CD4-positive, alpha-beta T cell treated with Interleukin-1 beta for 1 hour (primary cell): ENCODE measurements around the gene CADM1.
"Not testable (repeated sequence)": the region's sequence is repeated elsewhere in the genome, so short reads cannot be mapped to it uniquely, and the experiment has no call there.

Experiments
- DNase-seq, 2 donors: peaks; one replicate each; pipeline ENCODE4 v3.0.0-alpha.2; 2020 to 2022

Gene CADM1

DNA sequence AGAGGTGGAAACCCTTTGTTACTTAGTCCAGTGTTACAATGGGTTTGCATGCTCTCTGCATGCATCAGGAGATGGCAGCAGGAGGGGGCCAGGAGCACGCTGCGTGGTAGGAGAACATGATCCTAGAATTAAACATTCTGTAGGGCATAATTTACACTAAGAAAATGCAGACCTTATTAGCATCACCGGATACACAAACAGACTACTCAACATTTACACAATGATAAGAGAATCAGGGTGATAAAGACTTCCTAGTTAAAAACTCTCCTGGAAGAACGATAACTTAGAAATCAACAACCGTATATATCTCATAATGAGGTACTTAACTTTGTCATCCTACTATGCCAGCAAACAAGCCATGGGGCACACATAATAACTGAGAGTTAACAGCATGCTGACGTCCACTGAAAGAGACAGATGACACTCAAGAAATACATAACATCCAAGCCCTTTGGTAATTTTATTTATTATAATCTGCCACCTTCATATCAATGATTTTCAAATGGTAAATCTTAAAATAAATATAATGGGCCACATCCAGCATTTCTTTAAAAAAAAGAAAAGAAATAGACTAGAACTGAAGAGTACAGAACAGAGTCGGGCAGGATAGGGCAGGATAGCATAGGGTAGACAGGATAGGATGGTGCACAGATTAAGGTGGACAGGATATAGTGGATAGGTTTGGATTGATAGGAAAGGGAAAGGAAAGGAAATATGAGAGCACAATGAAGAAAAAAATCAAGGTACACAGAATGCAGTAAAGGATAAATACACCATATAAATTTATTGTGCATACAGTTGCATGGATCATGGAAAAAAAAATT, 27.5 kb downstream of the CADM1 start:
- DNase-seq = no peak

DNA sequence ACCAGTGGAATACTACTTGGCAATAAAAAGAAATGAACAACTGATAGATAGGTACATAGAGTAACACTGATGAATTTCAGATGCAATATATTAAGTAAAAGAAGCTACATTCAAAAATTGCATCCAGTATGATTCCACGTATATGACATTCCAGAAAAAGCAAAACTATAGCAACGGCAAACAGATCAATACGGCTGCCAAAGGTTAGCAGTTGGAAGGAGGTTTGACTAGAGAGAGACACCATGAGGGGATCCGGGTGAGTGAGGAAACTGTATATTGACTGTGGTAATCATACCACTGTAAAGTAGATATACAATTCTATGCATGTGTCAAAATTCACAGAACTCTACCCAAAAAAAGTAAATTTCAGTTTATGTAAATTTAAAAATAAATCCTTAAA, 28.7 kb downstream of the CADM1 start:
- DNase-seq = no peak

DNA sequence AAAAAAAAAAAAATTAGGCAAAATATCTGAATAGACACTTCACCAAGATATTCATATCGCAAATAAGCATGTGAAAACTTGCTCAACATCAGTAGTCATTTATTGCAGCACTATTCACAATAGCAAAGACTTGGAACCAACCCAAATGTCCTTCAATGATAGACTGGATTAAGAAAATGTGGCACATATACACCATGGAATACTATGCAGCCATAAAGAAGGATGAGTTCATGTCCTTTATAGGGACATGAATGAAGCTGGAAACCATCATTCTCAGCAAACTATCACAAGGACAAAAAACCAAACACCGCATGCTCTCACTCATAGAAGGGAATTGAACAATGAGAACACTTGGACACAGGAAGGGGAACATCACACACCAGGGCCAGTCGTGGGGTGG, 29.9 kb downstream of the CADM1 start:
- not testable (repeated sequence) for DNase-seq

DNA sequence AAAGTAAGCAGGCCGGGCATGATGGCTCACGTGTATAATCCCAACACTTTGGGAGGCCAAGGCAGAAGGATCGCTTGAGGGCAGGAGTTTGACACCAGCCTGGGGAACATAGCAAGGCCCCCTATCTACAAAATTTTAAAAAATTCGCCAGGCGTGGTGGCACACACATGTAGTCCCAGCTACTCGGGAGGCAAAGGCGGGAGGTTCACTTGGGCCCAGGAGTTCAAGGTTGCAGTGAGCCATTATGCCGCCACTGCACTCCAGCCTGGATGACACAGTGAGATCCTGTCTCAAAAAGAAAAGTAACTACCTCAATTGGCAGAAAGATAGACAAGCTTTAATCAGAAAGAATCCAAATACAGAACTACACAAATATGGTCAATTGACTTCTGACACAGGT, 31.0 kb downstream of the CADM1 start:
- no peak for DNase-seq

DNA sequence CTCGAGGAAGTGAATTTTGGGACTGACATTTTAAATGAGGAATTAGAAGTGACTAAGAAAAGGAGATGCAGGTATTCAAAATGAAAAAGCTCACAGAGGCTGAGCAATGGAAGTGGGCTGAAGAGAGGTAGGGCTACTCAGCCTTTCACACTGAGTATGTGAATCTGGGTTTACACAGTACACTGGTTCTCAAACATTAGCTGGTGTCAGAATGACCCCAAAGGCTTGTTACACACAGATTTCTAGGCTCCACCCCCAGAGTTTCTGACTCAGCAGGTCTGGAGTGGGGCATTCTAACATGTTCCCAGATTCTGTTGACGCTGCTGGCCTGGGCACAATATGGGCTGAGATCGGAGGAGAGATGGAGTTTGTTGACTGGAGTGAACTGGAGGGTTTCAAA, 32.8 kb downstream of the CADM1 start:
- no peak for DNase-seq

DNA sequence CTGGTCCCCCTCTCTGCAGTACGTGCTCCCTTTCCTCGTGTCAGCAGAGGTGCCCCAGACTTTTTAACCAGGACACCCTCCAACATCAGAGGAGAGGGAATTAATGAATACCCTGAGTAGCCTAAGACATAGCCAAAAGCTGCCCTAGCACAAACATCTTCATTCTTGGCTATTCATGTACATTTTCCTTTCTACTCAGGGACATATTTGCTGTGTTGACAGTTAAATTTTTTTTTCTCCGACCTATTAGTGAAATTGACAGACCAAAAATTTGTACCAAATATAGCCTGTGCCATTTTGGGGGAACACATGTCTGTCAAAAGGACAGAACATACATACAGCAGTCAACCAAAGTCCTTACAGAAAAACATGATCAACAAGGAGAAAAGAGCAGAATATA, 33.3 kb downstream of the CADM1 start:
- no peak for DNase-seq

DNA sequence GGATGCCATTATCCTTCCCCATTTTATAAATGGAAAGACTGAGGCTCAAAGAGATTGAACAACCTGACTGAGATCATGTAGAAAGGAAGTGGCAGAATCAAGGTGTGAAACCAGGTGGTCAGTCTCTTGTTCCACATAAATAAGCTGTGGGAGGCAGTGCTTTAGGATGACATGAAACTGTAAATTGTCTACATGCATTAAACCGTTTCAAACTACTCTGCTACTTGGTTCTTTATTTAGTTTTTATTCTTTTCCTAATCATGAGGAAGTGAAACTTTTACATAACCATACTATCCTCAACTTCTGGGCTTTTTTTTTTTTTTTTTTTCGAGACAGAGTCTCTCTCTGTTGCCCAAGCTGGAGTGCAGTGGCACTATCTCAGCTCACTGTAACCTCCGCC, 34.9 kb downstream of the CADM1 start:
- DNase-seq = no peak

DNA sequence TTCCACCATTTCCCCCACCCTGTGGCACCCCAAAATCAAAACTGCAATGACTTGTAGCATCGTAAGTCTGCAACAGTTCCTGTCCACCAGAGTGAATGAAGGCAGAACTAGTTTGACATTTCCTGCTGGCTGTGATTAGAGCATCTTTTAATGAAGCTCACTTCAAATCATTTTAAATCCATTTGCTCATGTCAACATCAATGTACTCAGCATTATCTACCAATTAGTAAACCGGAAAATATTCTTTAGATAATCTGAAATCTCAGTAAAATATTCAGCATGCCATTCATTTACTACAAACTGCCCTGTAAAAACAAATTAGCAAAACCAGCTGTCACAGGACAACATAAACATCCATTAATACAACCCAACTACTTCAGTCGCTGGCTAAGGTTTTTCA, 38.1 kb downstream of the CADM1 start:
- no peak for DNase-seq

DNA sequence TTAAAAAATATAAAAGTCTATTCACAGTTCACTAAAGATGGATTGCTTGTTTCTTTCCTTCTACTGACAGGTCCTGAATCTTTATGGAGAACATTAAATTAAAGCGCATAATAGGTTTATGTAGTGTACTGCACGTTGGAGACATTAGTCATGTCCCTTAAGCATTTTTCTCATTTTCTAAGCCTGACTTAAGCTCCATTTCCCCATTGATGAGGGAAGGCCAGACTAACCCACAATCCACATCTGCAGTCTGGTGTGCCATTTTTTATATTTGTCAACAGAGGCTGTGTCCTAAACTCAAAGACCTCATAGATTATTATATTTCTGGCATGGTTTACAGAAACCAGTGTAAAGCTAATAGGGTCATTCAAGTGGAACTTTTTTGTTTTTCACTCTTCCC, 39.9 kb downstream of the CADM1 start:
- no peak for DNase-seq

DNA sequence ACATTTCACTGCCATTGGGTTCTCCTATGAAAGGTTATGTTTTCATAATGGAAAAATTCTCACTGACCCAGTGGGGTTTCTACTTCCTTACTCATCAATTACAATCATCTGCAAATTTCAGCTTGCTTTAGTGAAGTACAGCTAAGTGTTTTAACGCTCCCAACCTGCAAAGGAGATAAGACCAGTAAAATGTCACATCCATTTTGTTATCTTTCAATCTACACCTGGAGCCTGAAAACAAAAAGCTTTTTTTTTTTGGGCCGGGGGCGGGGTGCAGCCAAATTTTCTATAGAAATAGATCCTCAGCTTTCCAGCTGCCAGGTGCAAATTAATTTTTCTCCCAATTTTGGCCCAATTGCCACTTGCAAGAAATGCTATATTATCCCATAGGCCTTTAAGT, 40.6 kb downstream of the CADM1 start:
- DNase-seq = no peak

DNA sequence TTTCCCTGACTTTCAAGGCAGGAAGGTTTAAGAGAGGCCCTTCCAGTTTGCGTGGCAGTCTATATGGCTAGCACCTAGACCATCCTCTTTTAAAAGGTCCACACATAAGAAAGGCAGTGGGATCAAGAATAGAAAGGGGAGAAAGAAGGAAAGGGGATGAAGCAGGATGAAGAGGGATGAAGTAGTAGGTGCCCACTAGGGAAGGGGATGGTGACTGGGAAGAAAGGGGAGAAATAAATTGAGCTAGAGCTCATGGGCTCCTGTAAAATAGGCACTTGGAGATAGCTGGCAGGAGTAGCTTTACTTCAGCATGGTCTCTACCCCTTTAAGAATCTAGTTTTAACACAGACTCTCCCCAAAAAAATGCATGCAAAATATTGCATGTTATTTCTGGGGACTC, 41.5 kb downstream of the CADM1 start:
- no peak for DNase-seq

DNA sequence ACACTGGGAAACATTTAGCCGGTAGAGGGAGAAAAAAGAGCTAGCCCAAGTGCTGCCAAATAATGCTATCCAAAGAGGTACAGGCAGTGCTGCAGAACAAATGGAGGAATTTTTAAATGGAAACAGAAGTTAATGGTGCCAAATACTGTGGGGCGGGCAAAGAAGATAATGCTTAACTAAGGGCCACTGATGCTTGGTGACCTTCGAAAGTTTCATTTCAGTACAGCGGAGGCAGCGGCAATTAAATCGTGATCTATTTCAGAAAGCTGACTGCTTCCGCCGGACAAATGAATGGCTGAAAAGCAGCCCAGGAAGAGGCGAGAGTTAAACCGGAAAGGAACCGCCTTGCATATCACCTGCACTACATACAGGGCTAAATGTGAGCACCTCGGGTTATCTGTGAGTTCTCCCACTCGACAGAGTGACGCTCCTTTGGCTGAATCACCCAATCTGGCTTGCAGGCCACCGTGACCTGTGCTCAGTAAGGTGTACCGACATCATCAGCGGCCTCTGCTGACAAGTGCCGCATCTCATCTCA, 42.1 kb downstream of the CADM1 start:
- no peak for DNase-seq

DNA sequence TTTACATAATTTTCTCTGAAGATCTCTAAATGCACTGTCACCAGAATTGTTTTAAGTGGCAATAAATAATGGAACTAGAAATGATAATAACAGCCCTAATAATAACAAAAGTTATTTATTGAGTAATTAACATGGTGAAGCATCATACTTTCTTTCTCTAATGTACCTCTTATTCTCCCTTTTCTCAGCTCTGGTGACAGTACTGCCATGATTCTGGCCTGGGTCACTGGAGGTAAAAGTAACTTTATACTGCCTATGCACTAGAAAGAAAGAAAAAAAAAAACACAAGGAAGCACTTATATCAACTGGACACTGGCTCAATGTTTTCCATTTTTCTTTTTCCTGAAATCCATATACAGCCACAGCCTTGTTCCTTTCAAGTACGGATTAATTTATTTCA, 43.7 kb downstream of the CADM1 start:
- DNase-seq = no peak

DNA sequence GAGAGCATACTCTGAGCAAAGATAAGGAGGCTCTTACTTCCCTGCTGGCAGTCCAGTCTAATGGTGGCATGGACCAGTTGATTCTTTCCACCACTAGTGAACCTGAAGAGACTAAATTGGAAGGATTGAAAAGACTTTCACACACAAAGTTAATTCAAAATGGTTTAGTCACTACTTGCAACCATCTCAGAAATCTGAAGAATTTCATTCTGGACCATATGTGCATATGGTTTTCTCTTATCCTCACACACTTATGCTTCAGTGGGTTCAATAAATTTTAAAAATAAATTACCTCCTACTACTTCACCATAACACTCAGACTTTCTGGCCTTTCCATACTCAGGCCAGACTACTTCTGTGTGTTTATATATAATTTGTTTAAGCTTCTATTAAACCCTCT, 44.7 kb downstream of the CADM1 start:
- no peak for DNase-seq

DNA sequence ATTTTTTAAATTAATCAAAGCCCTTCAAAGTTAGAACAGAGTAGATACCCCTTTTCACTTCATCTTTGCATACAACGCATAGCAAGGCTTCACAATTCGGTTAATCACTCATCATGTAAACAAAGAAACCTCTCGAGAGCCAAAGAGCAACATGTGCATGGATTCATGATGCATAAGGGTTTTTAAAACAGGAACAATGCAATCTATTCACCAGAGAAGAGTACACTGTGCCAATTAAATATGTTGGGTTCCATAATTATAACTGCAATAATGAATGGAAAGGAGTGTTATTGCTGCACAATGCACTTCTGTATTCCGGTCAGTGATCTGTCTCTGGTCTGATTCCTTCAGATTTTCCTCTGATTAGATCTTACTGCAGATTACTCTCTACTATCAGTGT, 45.3 kb downstream of the CADM1 start:
- DNase-seq = no peak

DNA sequence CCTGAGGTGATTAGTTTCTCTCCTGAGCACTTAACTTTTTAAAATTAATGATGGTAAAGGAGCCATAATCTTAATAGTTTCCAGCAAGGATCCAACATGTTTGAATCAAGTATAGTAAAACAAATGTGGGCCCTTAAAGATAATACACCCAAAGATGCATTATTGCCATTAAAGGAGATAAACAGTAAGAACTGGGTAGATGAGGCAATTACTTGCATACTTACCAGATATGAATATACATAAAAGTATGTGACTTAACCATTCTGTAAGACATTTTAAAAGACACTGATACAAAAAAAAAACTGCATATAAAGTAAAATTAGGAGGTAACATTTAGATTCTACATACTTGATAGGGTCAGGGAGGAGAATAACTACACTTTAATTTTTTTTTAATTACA, 48.2 kb downstream of the CADM1 start:
- no peak for DNase-seq

DNA sequence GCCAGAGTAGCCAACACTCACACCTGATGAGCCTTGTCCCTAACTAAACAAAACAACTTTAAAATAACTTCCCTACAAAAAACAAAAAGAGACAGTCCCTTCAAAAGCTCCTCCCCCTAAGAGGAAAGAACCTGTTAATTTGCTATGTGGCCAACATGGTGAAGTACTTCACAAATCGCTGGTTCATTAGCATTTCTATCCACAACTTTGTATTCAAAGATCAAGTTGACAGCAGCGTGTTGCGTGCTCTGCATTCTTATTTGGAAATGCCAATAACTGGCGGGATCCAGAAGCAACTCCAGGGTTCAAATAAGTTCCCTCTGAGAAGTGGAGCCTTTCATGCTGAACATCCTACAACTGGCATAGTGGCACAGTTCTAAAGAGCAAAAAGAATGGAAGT, 48.6 kb downstream of the CADM1 start:
- no peak for DNase-seq

DNA sequence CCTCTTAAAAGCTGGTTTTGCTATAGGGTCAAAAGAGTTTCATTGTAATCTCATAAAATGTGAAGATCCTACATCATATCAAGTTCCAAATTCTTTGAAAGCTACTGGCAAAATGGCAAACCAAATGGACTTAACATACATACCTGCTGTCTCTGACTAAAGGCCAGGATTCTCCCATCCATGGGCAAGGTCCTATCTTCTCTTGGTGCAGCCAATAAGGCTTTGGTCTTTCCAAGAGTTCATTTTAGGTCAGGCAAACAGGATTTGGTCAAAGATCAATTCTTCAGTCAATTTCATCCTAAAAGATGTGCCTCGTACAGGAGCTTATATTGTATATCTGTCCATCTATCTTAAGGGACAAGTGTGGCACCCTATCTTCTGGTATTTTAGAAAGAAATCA, 49.7 kb downstream of the CADM1 start:
- no peak for DNase-seq

DNA sequence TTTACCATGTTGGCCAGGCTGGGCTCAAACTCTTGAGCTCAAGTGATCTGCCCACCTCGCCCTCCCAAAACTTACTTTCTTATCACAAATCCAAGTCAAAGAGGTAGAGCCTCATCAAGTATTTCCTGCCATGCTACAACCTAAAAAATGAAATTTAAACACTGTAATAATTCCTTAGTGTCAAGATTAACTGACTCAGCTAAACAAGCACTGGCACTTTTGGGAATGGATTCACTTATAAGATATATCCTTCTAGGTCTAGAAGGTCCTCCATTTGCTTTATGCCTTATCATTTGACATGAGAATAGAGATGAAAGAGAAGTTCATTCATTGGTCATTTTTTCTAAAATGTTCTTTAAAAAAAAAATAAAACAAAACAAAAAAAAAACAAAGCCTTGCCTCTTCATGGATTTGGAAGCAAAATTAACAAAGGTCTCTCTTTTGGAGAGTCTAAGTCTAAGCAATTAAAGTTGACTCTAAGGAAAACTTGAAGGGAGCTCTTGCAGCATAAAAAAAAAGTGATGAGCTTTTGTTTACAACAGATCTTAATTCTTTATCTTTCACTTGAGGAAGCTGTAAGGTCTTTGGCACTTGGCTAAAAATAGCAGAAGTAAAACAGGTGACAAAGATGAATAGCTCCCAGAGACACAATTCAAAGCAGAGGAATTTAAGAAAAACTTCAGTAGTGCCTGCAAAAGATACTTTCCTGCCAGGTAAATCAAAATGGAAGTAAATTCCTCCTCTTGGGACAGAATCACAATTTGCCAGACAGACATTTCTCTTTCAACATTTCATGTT, 50.3 kb downstream of the CADM1 start:
- DNase-seq = no peak

DNA sequence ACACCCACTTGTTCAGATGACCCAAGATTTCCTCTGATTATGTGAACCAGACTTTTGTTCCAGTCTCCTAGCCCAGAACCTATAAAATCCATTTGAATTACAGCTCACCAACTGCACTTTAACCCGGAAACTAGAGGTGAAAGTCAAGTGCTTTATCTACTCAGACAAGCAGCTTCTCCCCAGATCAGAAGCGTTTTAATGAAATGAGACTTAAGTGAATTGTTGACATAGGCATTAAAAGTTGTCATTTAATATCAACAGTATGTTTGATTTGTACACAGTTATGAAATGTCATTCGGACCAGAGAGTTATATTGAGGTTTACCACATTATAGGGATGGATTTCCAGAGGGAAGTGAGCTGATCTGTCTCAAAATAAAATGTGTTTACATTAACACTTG, 52.0 kb downstream of the CADM1 start:
- no peak for DNase-seq

DNA sequence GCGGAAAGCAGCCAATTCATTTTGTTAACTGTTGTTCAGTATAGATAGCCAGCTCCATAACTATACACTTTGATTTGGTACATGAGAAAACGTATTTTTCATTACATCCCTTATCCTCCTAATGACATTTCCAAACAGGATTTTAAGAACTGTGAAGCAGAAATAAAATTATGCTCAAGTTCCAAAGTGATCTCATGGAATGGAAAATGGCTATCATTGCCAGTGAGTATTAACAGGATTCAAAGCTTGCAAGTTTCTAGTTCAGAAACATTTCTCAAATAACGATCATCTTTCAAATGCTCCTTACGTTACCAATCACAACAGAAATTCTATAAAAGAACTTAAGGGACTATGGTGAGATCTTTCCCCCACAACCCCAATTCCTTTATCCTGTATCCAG, 53.7 kb downstream of the CADM1 start:
- no peak for DNase-seq

DNA sequence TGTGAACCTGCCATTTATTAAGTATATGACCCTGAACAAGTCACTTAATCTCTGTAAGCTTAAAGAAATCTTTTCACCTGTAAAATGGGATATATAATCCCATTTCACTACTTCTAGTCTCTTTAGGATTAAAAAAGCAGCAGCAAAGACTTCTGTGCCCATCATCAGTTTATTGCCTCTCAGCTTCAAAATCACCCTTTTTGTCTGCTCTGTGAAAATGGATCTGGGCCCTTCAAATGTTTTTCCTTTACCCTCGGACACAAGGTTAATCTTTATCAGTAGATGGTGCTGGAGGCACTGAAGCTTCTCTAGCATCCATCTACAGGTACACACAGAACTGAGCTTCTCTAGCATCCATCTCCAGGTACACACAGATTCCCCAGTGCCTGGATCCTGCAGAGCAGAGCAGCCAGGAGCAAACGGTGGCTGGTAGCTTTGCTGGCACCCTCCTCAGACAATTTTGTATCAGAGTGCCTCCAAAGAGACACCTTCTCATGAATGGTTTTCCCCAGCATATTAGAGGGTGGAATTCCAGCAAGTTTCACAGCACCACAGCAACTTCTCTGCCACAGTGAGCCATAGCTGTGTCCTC, 56.8 kb downstream of the CADM1 start:
- DNase-seq = no peak

DNA sequence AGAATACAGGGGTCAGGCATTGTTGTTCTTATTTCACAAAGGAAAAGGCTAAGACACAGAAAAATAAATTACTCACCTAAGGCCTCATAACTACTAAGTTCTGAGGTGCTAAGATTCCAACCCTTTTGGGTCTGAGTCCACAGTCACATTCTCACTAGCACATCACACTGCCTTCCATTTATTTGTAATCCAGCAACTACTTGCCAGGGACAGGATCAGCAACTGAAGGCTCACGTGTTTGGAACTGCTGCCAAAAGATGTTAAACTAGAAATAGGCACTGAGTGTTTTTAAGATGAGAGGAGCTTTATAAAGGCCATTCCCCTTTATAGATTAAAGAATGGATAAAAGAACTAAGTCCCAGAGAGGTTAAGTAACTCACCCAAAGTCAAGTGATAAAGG, 58.0 kb downstream of the CADM1 start:
- no peak for DNase-seq

DNA sequence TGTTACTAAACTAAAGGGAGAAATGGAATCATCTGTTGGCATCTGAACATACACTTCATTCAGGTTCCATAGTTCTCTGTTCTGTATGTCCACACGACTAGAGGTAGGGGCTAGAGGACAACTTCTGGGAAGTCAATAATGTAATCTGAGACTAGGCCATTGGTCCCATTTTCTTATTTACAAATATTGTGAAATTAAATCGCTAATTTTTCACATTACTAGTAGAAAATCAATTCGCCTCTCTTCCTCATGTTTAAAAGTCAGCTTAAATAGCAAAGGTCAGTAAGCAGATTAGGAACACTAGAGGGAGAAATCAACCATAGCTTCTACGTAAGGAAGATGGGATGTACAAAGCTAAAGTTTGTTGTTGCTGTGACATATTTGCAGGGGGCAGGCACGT, 59.7 kb downstream of the CADM1 start:
- no peak for DNase-seq
